ENCODE measurements around the gene PRKD1.
"Not testable (repeated sequence)": the region's sequence is repeated elsewhere in the genome, so short reads cannot be mapped to it uniquely, and the experiment has no call there.

Gene PRKD1

DNA sequence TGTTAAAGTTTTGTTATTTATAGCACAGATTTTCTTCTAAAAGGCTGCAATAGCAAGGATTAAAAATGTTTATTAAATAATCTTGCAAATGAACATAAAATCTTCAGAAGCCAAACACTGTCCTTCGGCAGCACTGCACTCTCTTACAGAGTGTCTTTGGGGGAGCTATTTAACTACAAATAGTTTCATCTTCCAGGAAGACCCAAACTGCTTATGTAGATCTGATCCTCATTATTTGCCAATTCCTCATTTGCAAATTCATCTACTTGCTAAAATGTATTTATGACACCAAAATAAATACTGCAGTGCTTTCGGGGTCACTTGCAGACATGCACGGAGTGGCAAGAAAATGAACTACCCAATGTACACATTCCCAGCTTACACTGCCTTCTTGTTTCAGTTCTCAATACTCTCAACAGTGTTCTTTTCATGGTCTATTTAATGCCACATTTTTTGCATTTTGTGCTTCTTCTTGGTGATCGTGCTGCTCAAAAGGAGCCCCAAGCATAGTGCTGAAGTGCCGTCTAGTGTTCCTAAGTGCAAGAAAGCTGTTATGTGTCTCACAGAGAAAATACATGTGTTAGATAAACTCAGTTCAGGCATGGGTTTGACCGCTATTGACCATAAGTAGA lies 128.1 kb downstream of the PRKD1 start:
- Histone ChIP-seq H3K4me3 (ENCODE audit: low read depth, low read length) (no peak overlapping the region), H3K36me3 (ENCODE audit: control insufficient read depth, insufficient read depth, low read length) (no peaks in the 10 kb centered on the region)

GRCh38 chr14:29798811-29799210 lies 128.8 kb downstream of the PRKD1 start:
- H3K4me3 ChIP-seq (ENCODE audit: low read depth, low read length), result no peak overlapping the region

More for the DNA sequence above, 128.1 kb downstream of the PRKD1 start:
- H3K4me1 ChIP-seq (ENCODE audit: control insufficient read depth, insufficient read depth, low read length), result no peaks in the 10 kb centered on the region; the same call in 1 of the 2 replicates
- no peaks in the 10 kb centered on the region for H3K27me3 ChIP-seq (ENCODE audit: control insufficient read depth, insufficient read depth, low read length)
- no peak overlapping the region for H3K27ac ChIP-seq (ENCODE audit: low read depth, low read length)
- H3K9ac ChIP-seq (ENCODE audit: low read length), result no peak overlapping the region
- H3K9me3 ChIP-seq (ENCODE audit: control insufficient read depth, insufficient read depth, low read depth, low read length), result no peaks in the 10 kb centered on the region

DNA sequence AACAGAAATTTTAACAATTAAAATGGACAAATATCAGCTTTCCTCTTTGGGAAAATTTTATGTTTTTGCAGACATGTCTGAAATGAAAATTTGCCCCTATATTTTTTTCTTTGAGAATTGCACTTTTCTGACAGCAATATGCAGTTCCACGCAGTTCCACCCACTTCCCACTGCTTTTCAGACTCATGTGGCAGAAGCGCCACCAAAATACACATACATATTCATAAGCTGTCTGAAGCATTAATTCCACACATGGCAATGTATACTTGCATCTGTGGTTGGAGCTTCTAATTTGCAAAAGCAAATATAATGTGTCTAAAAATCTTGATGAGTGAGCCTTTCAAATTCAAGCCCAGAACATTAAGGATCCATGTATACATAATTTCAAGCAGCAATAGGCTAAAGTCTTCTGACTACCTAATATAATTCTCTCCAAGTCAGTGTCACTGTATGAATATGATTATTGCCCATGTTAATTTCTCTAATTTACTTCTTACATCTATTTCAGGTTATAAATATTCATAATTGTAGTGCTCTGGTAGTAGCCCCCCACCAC lies 129.5 kb downstream of the PRKD1 start:
- Histone ChIP-seq H3K27ac (ENCODE audit: low read depth, low read length) (no peak overlapping the region), H3K27me3 (ENCODE audit: control insufficient read depth, insufficient read depth, low read length) (no peaks in the 10 kb centered on the region), H3K9ac (ENCODE audit: low read length) (no peak overlapping the region), H3K4me1 (ENCODE audit: control insufficient read depth, insufficient read depth, low read length) (no peaks in the 10 kb centered on the region; the same call in 1 of the 2 replicates), H3K9me3 (ENCODE audit: control insufficient read depth, insufficient read depth, low read depth, low read length) (no peaks in the 10 kb centered on the region), H3K36me3 (ENCODE audit: control insufficient read depth, insufficient read depth, low read length) (no peaks in the 10 kb centered on the region), H3K4me3 (ENCODE audit: low read depth, low read length) (no peak overlapping the region)

More at GRCh38 chr14:29798811-29799210, 128.8 kb downstream of the PRKD1 start:
- H3K27me3 ChIP-seq (ENCODE audit: control insufficient read depth, insufficient read depth, low read length), result no peaks in the 10 kb centered on the region
- H3K4me1 ChIP-seq (ENCODE audit: control insufficient read depth, insufficient read depth, low read length), result no peaks in the 10 kb centered on the region; the same call in 1 of the 2 replicates
- no peak overlapping the region for H3K27ac ChIP-seq (ENCODE audit: low read depth, low read length)
- no peaks in the 10 kb centered on the region for H3K9me3 ChIP-seq (ENCODE audit: control insufficient read depth, insufficient read depth, low read depth, low read length)
- H3K9ac ChIP-seq (ENCODE audit: low read length), result no peak overlapping the region
- H3K36me3 ChIP-seq (ENCODE audit: control insufficient read depth, insufficient read depth, low read length), result no peaks in the 10 kb centered on the region

GRCh38 chr14:29796853-29797252 lies 130.8 kb downstream of the PRKD1 start:
- Histone ChIP-seq H3K27ac (ENCODE audit: low read depth, low read length) (no peak overlapping the region), H3K9me3 (ENCODE audit: control insufficient read depth, insufficient read depth, low read depth, low read length) (no peaks in the 10 kb centered on the region), H3K9ac (ENCODE audit: low read length) (no peak overlapping the region), H3K4me1 (ENCODE audit: control insufficient read depth, insufficient read depth, low read length) (no peaks in the 10 kb centered on the region; the same call in 1 of the 2 replicates), H3K36me3 (ENCODE audit: control insufficient read depth, insufficient read depth, low read length) (no peaks in the 10 kb centered on the region), H3K27me3 (ENCODE audit: control insufficient read depth, insufficient read depth, low read length) (no peaks in the 10 kb centered on the region), H3K4me3 (ENCODE audit: low read depth, low read length) (no peak overlapping the region)

DNA sequence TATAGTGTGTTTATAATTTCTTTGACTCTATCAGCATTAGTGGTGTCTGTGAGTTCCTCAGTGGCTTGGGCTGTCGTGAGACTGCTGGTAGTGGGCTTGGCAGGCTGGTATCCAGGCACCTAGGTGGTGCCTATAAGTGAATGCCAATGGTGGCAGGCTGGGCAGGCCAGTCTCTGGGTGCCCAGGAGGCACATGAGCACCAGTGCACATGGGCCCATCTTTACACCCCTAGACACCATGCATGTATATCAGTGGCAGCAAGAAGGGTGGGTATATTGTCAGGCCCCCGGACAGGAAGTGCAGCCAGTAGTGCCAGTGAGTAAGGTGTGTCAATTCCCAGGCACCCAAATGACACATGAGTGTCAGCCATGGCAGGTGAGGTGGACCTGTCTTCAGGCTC lies 138.2 kb downstream of the PRKD1 start:
- H3K9me3 ChIP-seq (ENCODE audit: control insufficient read depth, insufficient read depth, low read depth, low read length), result no peaks in the 10 kb centered on the region
- H3K27ac ChIP-seq (ENCODE audit: low read depth, low read length), result no peak overlapping the region
- no peaks in the 10 kb centered on the region for H3K36me3 ChIP-seq (ENCODE audit: control insufficient read depth, insufficient read depth, low read length)
- no peaks in the 10 kb centered on the region for H3K27me3 ChIP-seq (ENCODE audit: control insufficient read depth, insufficient read depth, low read length)
- H3K4me3 ChIP-seq (ENCODE audit: low read depth, low read length), result no peak overlapping the region
- H3K9ac ChIP-seq (ENCODE audit: low read length), result no peak overlapping the region
- no peaks in the 10 kb centered on the region for H3K4me1 ChIP-seq (ENCODE audit: control insufficient read depth, insufficient read depth, low read length)

- Histone ChIP-seq H3K27ac (ENCODE audit: low read depth, low read length) (no peak overlapping the region), H3K4me1 (ENCODE audit: control insufficient read depth, insufficient read depth, low read length) (no peaks in the 10 kb centered on the region), H3K27me3 (ENCODE audit: control insufficient read depth, insufficient read depth, low read length) (no peaks in the 10 kb centered on the region), H3K36me3 (ENCODE audit: control insufficient read depth, insufficient read depth, low read length) (no peaks in the 10 kb centered on the region), H3K4me3 (ENCODE audit: low read depth, low read length) (no peak overlapping the region), H3K9ac (ENCODE audit: low read length) (no peak overlapping the region), H3K9me3 (ENCODE audit: control insufficient read depth, insufficient read depth, low read depth, low read length) (no peaks in the 10 kb centered on the region)
Observed at GRCh38 chr14:29788093-29788492, 139.6 kb downstream of the PRKD1 start.

GRCh38 chr14:29783556-29783955 lies 144.1 kb downstream of the PRKD1 start:
- no peak overlapping the region for H3K4me3 ChIP-seq (ENCODE audit: low read depth, low read length)
- no peak overlapping the region for H3K9ac ChIP-seq (ENCODE audit: low read length)
- no peaks in the 10 kb centered on the region for H3K9me3 ChIP-seq (ENCODE audit: control insufficient read depth, insufficient read depth, low read depth, low read length)
- H3K4me1 ChIP-seq (ENCODE audit: control insufficient read depth, insufficient read depth, low read length), result no peaks in the 10 kb centered on the region
- H3K27me3 ChIP-seq (ENCODE audit: control insufficient read depth, insufficient read depth, low read length), result no peaks in the 10 kb centered on the region
- H3K27ac ChIP-seq (ENCODE audit: low read depth, low read length), result no peak overlapping the region
- H3K36me3 ChIP-seq (ENCODE audit: control insufficient read depth, insufficient read depth, low read length), result no peaks in the 10 kb centered on the region

- Histone ChIP-seq H3K36me3 (ENCODE audit: control insufficient read depth, insufficient read depth, low read length) (no peaks in the 10 kb centered on the region), H3K4me3 (ENCODE audit: low read depth, low read length) (no peak overlapping the region), H3K9ac (ENCODE audit: low read length) (no peak overlapping the region), H3K4me1 (ENCODE audit: control insufficient read depth, insufficient read depth, low read length) (no peaks in the 10 kb centered on the region), H3K9me3 (ENCODE audit: control insufficient read depth, insufficient read depth, low read depth, low read length) (no peaks in the 10 kb centered on the region), H3K27me3 (ENCODE audit: control insufficient read depth, insufficient read depth, low read length) (no peaks in the 10 kb centered on the region), H3K27ac (ENCODE audit: low read depth, low read length) (no peak overlapping the region)
Observed at GRCh38 chr14:29782041-29782440, 145.6 kb downstream of the PRKD1 start.

GRCh38 chr14:29777142-29777541 lies 150.5 kb downstream of the PRKD1 start:
- H3K36me3 ChIP-seq (ENCODE audit: control insufficient read depth, insufficient read depth, low read length); H3K4me3 ChIP-seq (ENCODE audit: low read depth, low read length); H3K9ac ChIP-seq (ENCODE audit: low read length); H3K27me3 ChIP-seq (ENCODE audit: control insufficient read depth, insufficient read depth, low read length); H3K27ac ChIP-seq (ENCODE audit: low read depth, low read length); H3K4me1 ChIP-seq (ENCODE audit: control insufficient read depth, insufficient read depth, low read length): not testable (repeated sequence)
- H3K9me3 ChIP-seq (ENCODE audit: control insufficient read depth, insufficient read depth, low read depth, low read length), result peaks cover 17% of the 10 kb centered on the region; the same call in 1 of the 2 replicates

- H3K9ac ChIP-seq (ENCODE audit: low read length), result no peak overlapping the region
Observed at GRCh38 chr14:29773990-29774389, 153.7 kb downstream of the PRKD1 start.

GRCh38 chr14:29763342-29763858 lies 164.2 kb downstream of the PRKD1 start:
- Histone ChIP-seq H3K4me1 (ENCODE audit: control insufficient read depth, insufficient read depth, low read length) (peaks cover 8% of the 10 kb centered on the region; the same call in 1 of the 2 replicates), H3K27me3 (ENCODE audit: control insufficient read depth, insufficient read depth, low read length) (no peaks in the 10 kb centered on the region), H3K4me3 (ENCODE audit: low read depth, low read length) (no peak overlapping the region), H3K9ac (ENCODE audit: low read length) (no peak overlapping the region), H3K36me3 (ENCODE audit: control insufficient read depth, insufficient read depth, low read length) (no peaks in the 10 kb centered on the region), H3K27ac (ENCODE audit: low read depth, low read length) (no peak overlapping the region), H3K9me3 (ENCODE audit: control insufficient read depth, insufficient read depth, low read depth, low read length) (no peaks in the 10 kb centered on the region)

More at GRCh38 chr14:29773990-29774389, 153.7 kb downstream of the PRKD1 start:
- Histone ChIP-seq H3K9me3 (ENCODE audit: control insufficient read depth, insufficient read depth, low read depth, low read length) (peaks cover 20% of the 10 kb centered on the region; the same call in 1 of the 2 replicates), H3K27ac (ENCODE audit: low read depth, low read length) (no peak overlapping the region), H3K36me3 (ENCODE audit: control insufficient read depth, insufficient read depth, low read length) (no peaks in the 10 kb centered on the region), H3K27me3 (ENCODE audit: control insufficient read depth, insufficient read depth, low read length) (no peaks in the 10 kb centered on the region), H3K4me3 (ENCODE audit: low read depth, low read length) (no peak overlapping the region), H3K4me1 (ENCODE audit: control insufficient read depth, insufficient read depth, low read length) (no peaks in the 10 kb centered on the region)

Data from HUES6 (cell line).